Stimulated activated effector memory CD8-positive, alpha-beta T cell treated with anti-CD3 and anti-CD28 coated beads, Interleukin-12 subunit alpha, Interleukin-12 subunit beta, amount 100 ng/mL, for 72 hours (primary cell): ENCODE measurements around the gene MRPL49.
"Not testable (repeated sequence)": the region's sequence is repeated elsewhere in the genome, so short reads cannot be mapped to it uniquely, and the experiment has no call there.

ENCODE experiments used
- ATAC-seq: fragments of 150-1000 bp; cut with Tn5 transposase; 2 replicates; pipeline ENCODE4 v1.10.0; 2021
- DNase-seq, 2 donors: peaks; one replicate each; pipeline ENCODE4 v3.0.0; 2021 to 2022; ENCODE audit warnings: low spot score in 2 of 2
- H3K27ac Mint-ChIP-seq: one replicate; pipeline ENCODE4 v1.8.0; 2022; ENCODE audit warnings: mild to moderate bottlenecking, mixed read lengths
- H3K36me3 Mint-ChIP-seq: one replicate; pipeline ENCODE4 v1.8.0; 2022; ENCODE audit warnings: mild to moderate bottlenecking, mixed read lengths
- H3K4me1 Mint-ChIP-seq: one replicate; pipeline ENCODE4 v1.8.0; 2022; ENCODE audit warnings: mixed read lengths
- H3K4me3 Mint-ChIP-seq: one replicate; pipeline ENCODE4 v1.8.0; 2022; ENCODE audit warnings: mild to moderate bottlenecking, mixed read lengths
- H3K9me3 Mint-ChIP-seq: one replicate; pipeline ENCODE4 v1.8.0; 2022; ENCODE audit warnings: mixed read lengths

MRPL49 gene

DNA sequence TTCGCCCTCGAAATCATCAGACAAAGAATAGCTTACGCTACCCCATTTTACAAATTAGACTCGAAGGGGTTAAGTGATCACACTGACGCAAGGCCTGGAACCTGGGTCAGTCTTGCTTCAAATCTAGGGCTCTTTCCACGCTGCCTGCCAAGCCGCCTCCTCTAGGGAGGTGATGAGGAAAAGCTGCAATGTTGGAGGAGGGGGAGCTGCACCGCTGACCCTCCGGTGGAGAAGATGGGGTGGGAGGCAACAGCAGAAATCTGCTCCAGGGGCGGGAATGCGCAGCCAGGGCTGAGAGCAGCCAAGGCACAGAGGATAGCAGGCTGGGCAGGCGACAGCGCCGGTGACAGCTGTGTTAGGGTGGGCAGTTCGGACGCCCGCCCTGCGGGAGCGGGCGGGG lies 11.6 kb downstream of the MRPL49 start:
- ATAC-seq (no peak), DNase-seq (no peak)
- Mint-ChIP-seq H3K27ac (peak overlapping the region; percentile 100), H3K9me3 (no peaks in the 10 kb centered on the region), H3K4me1 (peaks cover 53% of the 10 kb centered on the region), H3K4me3 (peak overlapping the region; percentile 98), H3K36me3 (peaks cover 76% of the 10 kb centered on the region)

DNA sequence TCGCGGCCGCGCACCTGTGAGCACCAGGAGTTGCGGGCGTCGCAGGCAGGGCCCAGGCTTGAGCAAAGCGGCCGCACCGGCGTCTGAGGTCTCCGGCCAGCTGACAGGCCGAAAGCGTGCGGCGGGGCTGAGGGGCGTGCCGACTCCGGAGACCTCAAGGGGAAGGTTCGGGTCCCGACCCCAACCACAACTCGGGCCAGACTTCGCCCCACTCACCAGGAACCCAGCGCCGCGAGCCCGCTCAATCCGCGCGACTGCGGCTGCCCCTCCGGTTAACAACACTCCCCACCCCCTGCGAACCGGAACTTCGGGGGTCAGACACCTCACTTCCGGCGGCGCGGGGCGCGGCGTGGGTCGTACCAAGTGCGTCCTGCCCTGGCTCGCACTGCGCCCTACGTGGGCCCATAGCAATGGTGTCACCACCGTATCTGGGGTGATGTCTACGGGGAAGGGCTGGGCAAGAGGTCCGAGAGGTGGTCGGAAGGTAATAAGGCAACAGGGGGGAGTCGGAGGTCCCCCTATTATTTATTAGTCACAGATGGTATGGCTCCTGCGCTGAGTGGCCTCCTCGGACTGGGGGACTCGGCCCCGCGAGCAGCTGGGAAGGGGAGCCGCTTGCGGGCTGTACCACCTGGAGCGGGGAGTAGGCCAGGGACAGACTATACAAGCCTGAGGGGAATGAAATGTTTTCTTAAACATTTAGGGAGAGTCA lies 12.3 kb downstream of the MRPL49 start, which contains the start of gene SYVN1:
SYVN1 (minus strand) TSS at position 280 of the 712 bp plus-strand sequence. CDS start 918 bp downstream, outside the sequence.
- peak; percentile 92 for ATAC-seq
- Mint-ChIP-seq H3K9me3 (no peaks in the 10 kb centered on the region), H3K36me3 (peaks cover 69% of the 10 kb centered on the region)

DNA sequence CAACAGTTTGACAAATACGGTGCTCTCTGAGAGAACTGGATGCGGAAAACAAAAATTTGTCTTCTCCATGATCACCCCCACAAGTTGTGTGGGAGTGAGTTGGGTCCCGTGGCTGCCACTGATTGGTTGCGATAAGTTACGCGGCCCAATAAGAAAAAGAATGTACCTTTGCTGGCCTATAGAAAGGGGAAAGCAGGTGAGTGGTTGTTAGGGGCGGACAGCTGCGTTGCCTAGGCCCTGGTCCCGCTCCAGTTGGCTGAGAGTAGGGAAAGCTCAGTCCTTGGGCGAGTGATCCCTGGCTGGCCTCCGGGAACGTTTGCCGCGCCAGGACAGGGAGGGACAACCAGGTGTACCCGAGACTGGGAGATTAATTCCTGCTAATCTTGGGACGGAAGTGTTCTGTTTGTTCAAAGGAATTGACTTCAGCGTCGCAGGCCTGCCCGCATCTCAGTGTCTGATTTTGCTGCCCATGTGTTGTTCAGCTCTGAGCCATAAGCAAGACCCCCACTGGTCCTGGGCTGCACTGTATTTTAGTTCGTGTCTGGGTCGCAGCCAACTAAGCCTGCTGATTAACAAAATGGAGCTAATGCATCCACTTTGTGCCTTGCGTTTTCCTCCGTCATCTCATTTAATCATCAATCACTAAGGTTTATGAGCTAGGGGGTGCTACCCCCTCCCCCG lies 13.0 kb downstream of the MRPL49 start:
- DNase-seq: no peak
- Mint-ChIP-seq H3K4me1 (peaks cover 53% of the 10 kb centered on the region), H3K4me3 (peak overlapping the region; percentile 98), H3K36me3 (peaks cover 62% of the 10 kb centered on the region), H3K27ac (peak overlapping the region; percentile 100), H3K9me3 (no peaks in the 10 kb centered on the region)
- ATAC-seq: peak; percentile 91

More for the DNA sequence above, 12.3 kb downstream of the MRPL49 start, which contains the start of gene SYVN1:
- peak within 1 kb of the TSS; percentile 100 for H3K27ac Mint-ChIP-seq
- H3K4me1 Mint-ChIP-seq: peaks cover 53% of the 10 kb centered on the region
- peak; percentile 86 to 95 for DNase-seq
- H3K4me3 Mint-ChIP-seq: peak within 1 kb of the TSS; percentile 98

DNA sequence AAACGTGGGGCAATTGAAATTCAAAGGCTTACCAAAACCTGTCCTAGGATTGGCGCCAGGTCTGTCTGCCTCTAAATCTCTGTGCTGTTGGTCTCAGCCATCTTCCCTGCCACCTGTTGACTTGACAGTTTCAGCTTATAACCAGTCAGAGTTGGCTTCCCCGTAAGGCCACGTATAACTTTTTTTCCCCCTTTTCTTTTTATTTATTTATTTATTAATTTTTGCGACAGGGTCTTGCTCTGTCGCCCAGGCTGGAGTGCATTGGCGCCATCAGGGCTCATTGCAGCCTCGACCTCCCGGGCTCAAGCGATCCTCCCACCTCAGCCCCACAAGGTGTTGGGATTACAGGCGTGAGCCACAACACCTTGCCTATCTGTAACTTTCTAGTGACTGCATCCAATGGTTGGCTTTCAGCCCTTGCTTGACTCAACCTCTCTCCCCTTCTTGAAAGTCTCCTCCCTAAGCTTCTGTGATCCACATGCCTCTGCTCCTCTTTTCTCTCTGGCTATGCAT lies 13.6 kb downstream of the MRPL49 start:
- Mint-ChIP-seq H3K9me3 (no peaks in the 10 kb centered on the region), H3K4me1 (peaks cover 53% of the 10 kb centered on the region), H3K4me3 (peak overlapping the region; percentile 98), H3K27ac (peak overlapping the region; percentile 100), H3K36me3 (peaks cover 56% of the 10 kb centered on the region)
- no peak for ATAC-seq
- no peak for DNase-seq

DNA sequence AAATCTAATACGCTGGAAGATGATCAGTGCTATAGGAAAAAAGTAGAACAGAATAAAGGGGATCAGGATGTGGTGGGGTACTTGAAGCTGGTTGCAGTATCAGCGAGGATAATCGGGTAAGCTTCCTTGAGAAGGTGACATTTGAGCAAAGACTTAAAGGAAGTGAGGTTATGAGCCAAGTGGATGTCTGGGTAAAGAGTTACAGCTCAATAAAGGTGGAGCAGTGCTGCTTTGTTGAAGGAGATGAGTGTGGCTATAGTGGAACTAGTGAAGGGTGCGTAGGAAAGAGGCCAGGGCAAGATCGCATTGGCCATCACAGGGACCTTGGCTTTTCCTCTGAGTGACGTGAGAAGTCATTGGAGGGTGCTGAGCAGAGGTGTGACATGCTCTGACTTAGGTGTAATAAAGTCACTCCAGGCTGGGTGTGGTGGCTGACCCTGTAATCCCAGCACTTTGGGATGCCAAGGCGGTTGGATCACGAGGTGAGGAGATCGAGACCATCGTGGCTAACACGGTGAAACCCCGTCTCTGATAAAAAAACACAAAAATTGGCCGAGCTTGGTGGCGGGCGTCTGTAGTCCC lies 14.5 kb downstream of the MRPL49 start:
- Mint-ChIP-seq H3K9me3 (no peaks in the 10 kb centered on the region), H3K4me1 (peaks cover 46% of the 10 kb centered on the region), H3K36me3 (peaks cover 47% of the 10 kb centered on the region), H3K27ac (peak overlapping the region; percentile 100), H3K4me3 (peak overlapping the region; percentile 98)
- ATAC-seq (no peak), DNase-seq (no peak)

DNA sequence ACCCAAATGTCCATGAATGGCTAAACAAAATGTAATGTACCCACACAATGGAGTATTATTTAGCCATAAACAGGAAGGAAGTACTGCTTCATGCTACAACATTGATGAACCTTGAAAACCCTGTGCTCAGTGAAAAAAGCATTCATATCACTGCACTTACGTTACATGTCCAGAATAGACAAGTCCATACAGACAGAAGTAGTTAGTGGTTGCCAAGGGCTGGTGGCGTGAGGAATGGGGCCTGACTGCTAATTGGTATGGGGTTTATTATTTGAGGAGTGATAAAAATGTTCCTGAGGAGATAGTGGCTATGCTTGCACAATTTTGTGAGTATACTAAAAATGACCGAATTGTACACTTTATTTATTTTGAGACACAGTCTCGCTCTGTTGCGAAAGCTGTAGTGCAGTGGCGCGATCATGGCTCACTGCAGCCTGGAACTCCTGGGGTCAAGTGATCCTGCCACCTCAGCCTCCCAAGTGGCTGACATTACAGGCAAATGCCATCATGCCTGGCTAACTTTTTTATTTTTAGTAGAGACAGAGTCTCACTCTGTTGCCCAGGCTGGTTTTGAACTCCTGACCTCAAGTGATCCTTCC lies 19.9 kb downstream of the MRPL49 start:
- no peak overlapping the region for H3K4me3 Mint-ChIP-seq
- no peak overlapping the region for H3K27ac Mint-ChIP-seq
- no peaks in the 10 kb centered on the region for H3K9me3 Mint-ChIP-seq
- DNase-seq (no peak), ATAC-seq (no peak)
- H3K36me3 Mint-ChIP-seq: no peaks in the 10 kb centered on the region
- H3K4me1 Mint-ChIP-seq: no peaks in the 10 kb centered on the region

DNA sequence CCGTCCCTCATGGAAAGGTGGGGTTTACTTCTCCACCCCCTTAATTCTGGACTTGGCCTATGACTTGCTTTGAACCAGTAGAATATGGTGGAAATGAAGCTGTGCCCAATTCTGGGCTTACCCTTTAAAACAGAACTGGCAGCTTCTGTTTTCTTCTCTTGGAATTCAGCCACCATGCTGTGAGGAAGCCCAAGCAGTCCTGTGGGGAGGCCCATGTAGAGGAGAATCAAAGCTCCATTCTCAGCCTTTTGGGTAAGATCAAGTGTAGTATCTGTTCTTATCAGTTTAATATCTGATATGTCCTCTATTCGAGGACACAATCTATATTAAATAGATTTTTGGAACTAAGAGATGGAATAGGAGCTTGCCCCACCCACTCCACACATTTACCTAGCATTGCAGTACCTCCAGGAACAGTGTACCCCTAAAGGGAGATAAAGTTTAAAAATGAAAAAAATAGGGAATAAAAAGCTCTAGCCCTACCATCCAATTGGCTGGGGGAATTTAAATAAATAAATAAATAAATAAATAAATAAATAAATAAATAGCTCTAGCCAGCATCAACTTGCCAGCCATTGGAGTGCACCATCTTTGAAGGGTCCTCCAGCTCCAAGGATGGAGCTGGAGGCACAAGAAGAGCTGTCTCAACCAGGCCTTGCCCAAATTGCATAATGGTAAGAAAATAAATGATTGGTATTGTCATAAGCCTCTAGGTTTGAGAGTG lies 25.4 kb downstream of the MRPL49 start:
- no peaks in the 10 kb centered on the region for H3K9me3 Mint-ChIP-seq
- ATAC-seq (no peak), DNase-seq (no peak)
- H3K27ac Mint-ChIP-seq: no peak overlapping the region
- H3K4me1 Mint-ChIP-seq: peaks cover 15% of the 10 kb centered on the region
- H3K36me3 Mint-ChIP-seq: peaks cover 5% of the 10 kb centered on the region
- no peak overlapping the region for H3K4me3 Mint-ChIP-seq

DNA sequence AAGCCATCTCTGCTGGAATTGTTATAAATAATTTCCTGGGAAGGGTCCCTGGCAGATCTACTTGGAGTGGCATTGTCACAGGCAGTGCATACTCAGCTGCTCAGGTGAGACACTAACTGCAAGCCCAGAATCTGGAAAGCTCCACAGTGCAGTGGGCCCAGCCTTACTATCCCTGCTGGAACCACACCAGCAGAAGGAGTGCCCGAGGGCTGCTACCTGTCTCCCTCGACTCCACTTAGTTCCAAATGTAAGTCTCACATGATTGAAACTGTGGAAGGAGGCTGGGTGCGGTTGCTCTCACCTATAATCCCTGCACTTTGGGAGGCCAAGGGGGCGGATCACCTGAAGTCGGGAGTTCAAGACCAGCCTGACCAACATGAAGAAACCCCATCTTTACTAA lies 26.5 kb downstream of the MRPL49 start:
- Mint-ChIP-seq H3K9me3 (no peaks in the 10 kb centered on the region), H3K36me3 (peaks cover 5% of the 10 kb centered on the region), H3K4me3 (no peak overlapping the region), H3K27ac (no peak overlapping the region), H3K4me1 (peaks cover 20% of the 10 kb centered on the region)
- DNase-seq: no peak
- no peak for ATAC-seq

DNA sequence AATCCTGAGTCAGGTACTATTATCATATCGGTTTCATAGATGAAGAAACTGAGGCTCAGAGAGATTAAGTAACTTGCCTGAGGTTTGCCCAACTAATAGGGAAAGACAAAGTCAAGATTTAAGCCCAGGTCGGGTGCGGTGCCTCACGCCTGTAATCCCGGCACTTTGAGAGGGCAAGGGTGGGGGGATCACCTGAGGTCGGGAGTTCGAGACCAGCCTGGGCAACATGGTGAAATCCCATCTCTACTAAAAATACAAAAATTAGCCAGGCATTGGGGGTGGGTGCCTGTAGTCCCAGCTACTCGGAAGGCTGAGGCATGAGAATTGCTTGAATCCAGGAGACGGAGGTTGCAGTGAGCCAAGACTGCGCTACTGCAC lies 28.0 kb downstream of the MRPL49 start:
- DNase-seq, H3K27ac Mint-ChIP-seq, H3K36me3 Mint-ChIP-seq, H3K4me3 Mint-ChIP-seq, H3K9me3 Mint-ChIP-seq, ATAC-seq: not testable (repeated sequence)
- H3K4me1 Mint-ChIP-seq: peaks cover 20% of the 10 kb centered on the region

DNA sequence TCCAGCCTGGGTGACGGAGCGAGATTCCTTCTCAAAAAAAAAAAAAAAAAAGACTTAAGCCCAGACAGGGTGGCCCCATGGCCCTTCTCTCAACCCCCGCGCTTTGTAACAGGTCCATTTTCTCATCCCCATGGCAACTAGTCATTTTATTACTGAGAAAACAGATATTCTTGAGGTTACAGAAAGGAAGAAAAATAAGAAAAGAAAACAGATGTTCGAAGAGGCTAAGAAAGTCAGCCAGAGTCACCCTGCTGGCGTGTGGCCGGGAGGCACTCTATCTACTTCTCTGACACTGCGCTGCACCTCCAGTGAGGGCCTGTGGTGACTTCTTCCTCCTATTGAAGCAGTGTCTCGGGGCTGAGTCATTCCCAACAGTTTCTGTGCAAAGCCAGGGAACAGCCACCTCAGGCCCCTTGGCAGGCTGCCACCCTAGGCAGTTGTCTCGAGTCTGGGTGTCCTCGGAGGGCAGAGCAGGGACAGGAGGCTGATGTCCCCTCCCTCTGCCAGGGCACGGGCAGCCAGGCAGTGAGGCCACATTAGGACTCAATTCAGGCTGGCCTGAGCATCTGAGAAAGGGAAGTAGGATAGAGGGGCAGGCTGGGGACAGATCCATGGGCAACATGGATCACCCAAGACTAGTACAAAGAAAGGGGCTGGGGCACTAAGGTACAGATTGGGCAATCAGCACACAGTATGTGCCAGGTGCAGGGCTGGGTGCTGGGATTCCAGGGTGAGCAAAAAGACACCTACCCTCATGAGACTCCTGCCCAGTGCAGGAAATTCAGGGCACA lies 28.6 kb downstream of the MRPL49 start:
- peaks cover 20% of the 10 kb centered on the region for H3K4me1 Mint-ChIP-seq
- ATAC-seq: peak; percentile 93

DNA sequence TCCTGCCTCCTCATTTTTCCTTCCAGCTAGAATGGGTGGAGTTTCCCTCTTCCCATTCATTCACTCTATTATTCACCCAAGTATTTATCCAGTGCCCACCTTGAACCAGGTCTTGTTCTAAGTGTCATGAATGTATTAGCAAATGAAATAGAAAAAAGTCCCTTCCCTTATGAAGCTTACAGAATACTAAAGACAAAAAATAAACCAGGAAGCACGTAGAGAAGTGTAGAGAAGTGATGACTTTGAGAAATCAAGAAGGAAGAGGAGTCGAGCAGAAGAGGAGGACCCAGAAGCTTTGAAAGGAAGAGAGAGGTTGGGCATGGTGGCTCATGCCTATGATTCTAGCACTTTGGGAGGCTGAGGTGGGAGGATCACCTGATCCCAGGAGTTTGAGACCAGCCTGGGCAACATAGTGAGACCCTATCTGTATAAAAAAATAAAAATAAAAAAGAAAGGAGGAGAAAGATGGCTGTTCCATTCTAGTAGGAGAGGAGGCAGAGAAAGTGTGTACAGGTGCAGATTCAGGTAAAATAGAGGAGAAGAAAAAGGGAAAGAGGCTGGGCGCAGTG lies 29.3 kb downstream of the MRPL49 start:
- Mint-ChIP-seq H3K27ac (peak overlapping the region; percentile 4), H3K4me1 (peaks cover 20% of the 10 kb centered on the region), H3K9me3 (no peaks in the 10 kb centered on the region), H3K4me3 (no peak overlapping the region), H3K36me3 (peaks cover 5% of the 10 kb centered on the region)
- ATAC-seq (no peak), DNase-seq (no peak)

More for the DNA sequence above, 28.6 kb downstream of the MRPL49 start:
- no peak for DNase-seq
- peak overlapping the region; percentile 4 for H3K27ac Mint-ChIP-seq
- no peaks in the 10 kb centered on the region for H3K9me3 Mint-ChIP-seq
- peaks cover 5% of the 10 kb centered on the region for H3K36me3 Mint-ChIP-seq
- no peak overlapping the region for H3K4me3 Mint-ChIP-seq

DNA sequence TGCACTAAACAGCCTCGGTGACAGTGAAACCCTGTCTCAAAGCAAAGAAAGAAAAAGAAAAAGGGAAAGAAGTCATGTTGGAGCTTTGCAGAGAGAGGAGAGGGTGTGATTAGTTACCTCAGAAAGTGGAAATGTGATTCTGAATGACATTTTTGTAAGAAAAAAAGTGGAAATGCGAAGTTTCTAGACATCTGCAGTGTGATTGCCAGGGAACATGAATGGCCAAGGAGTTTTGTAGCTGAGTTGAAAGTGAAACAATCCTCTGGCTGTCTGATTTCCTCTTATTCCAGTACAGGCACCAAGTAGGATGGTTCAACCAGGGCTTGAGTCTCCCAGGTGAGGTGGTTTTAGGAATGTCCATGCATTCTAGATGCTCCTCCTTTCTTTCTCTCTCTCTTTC lies 30.0 kb downstream of the MRPL49 start:
- no peak overlapping the region for H3K4me3 Mint-ChIP-seq

DNA sequence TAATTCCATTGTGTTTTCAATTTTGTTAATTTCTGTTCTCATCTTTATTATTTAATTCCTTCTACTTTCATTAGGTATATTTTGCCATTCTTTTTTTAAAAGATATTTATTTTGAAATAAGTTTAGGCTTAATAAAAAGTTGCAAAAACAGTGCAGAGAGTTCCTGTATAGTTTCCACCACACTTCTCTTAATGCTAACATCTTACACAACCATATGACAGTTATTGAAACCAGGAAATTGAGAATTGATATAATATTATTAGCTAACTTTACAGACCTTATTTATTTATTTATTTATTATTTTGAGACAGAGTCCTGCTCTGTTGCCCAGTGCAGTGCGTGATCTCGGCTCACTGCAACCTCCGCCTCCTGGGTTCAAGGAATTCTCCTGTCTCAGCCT lies 34.1 kb downstream of the MRPL49 start:
- H3K27ac Mint-ChIP-seq: no peak overlapping the region
- peaks cover 12% of the 10 kb centered on the region for H3K4me1 Mint-ChIP-seq
- no peaks in the 10 kb centered on the region for H3K36me3 Mint-ChIP-seq
- ATAC-seq: no peak
- H3K9me3 Mint-ChIP-seq: no peaks in the 10 kb centered on the region
- DNase-seq: no peak
- H3K4me3 Mint-ChIP-seq: no peak overlapping the region

More for the DNA sequence above, 30.0 kb downstream of the MRPL49 start:
- DNase-seq (no peak), ATAC-seq (no peak)
- Mint-ChIP-seq H3K4me1 (peaks cover 20% of the 10 kb centered on the region), H3K27ac (peak overlapping the region; percentile 11), H3K36me3 (peaks cover 5% of the 10 kb centered on the region), H3K9me3 (no peaks in the 10 kb centered on the region)

DNA sequence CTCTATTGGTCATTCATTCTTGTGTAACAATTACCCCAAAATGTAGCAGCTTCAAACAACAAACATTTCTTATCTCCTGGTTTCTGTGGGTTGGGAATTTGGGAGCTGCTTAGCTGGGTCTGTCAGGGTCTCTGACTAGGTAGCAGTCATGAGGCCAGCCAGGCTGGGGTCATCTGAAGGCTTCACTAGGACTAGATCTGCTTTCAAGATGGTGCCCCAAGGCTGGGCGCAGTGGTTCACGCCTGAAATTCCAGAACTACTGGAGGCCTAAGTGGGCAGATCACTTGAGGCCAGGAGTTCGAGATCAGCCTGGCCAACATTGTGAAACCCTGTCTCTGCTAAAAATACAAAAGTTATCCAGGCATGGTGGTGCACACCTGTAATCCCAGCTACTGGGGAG lies 34.8 kb downstream of the MRPL49 start:
- no peak for DNase-seq
- H3K27ac Mint-ChIP-seq: no peak overlapping the region

More for the DNA sequence above, 34.8 kb downstream of the MRPL49 start:
- Mint-ChIP-seq H3K9me3 (no peaks in the 10 kb centered on the region), H3K36me3 (no peaks in the 10 kb centered on the region), H3K4me1 (peaks cover 10% of the 10 kb centered on the region), H3K4me3 (no peak overlapping the region)
- ATAC-seq: no peak
